Breast epithelium (tissue), 3 donors: ENCODE data around the gene CFHR2.

Experiments
- CTCF ChIP-seq, 3 donors: fragments of 450-650 bp; IDR thresholded peaks; one replicate each; pipeline ENCODE4 v1.5.1; 2016 to 2017; ENCODE audit warnings: antibody characterized with exemption in 3 of 3, mild to moderate bottlenecking in 3 of 3, moderate library complexity in 3 of 3
- POLR2A ChIP-seq: fragments of 450-650 bp; IDR thresholded peaks from one replicate; pipeline ENCODE4 v1.6.1; 2016; ENCODE audit warnings: antibody characterized with exemption, mild to moderate bottlenecking, moderate library complexity

- TF ChIP-seq CTCF (IDR thresholded peaks at IDR 0.05) = no peak
- TF ChIP-seq POLR2A = no peak
Measured at GRCh38 chr1:197001828-197002227, 58.3 kb downstream of the CFHR2 start.
